ENCODE results near the gene JMJD8.
A peak's percentile ranks its signal among the peaks of the same experiment; 100 is the strongest.

JMJD8 gene

GRCh38 chr16:670485-671352 lies 13.4 kb downstream of the JMJD8 start:
- DNase-seq (ENCODE audit: low read depth in 1 of 2, low spot score in 1 of 2), result no peak
- TF ChIP-seq GABPA (IDR thresholded peaks at IDR 0.05; ENCODE audit: low read depth) (no peak), SPI1 (IDR thresholded peaks at IDR 0.05; ENCODE audit: borderline replicate concordance, low read depth) (no peak), POLR2AphosphoS5 (IDR thresholded peaks at IDR 0.05; ENCODE audit: low read depth) (no peak), REST (IDR thresholded peaks at IDR 0.05; ENCODE audit: insufficient replicate concordance, low read depth) (no peak), CTCF (IDR thresholded peaks at IDR 0.05; ENCODE audit: insufficient read depth, low read length) (no peak)
- Histone ChIP-seq H3K27ac (replicated peaks) (no peak overlapping the region), H3K27me3 (ENCODE audit: insufficient read depth, poor library complexity, severe bottlenecking) (no peaks in the 10 kb centered on the region), H3K4me3 (replicated peaks; ENCODE audit: insufficient read depth, low read length) (no peak overlapping the region)

- no peak overlapping the region; the same call in 1 of the 2 replicates for H3K4me3 ChIP-seq (replicated peaks; ENCODE audit: insufficient read depth, low read length)
- no peaks in the 10 kb centered on the region for H3K27me3 ChIP-seq (ENCODE audit: insufficient read depth, poor library complexity, severe bottlenecking)
- TF ChIP-seq POLR2AphosphoS5 (IDR thresholded peaks at IDR 0.05; ENCODE audit: low read depth) (no peak), CTCF (IDR thresholded peaks at IDR 0.05; ENCODE audit: insufficient read depth, low read length) (no peak), SPI1 (IDR thresholded peaks at IDR 0.05; ENCODE audit: borderline replicate concordance, low read depth) (no peak), REST (IDR thresholded peaks at IDR 0.05; ENCODE audit: insufficient replicate concordance, low read depth) (no peak), GABPA (IDR thresholded peaks at IDR 0.05; ENCODE audit: low read depth) (no peak)
- no peak for DNase-seq (ENCODE audit: low read depth in 1 of 2, low spot score in 1 of 2)
- H3K27ac ChIP-seq (replicated peaks), result no peak overlapping the region
Measured at GRCh38 chr16:669666-670065, 14.5 kb downstream of the JMJD8 start.

- peak overlapping the region; percentile 76 for H3K27ac ChIP-seq (replicated peaks)
- no peak for DNase-seq (ENCODE audit: low read depth in 1 of 2, low spot score in 1 of 2)
- peak overlapping the region; percentile 97 for H3K4me3 ChIP-seq (replicated peaks; ENCODE audit: insufficient read depth, low read length)
- no peaks in the 10 kb centered on the region for H3K27me3 ChIP-seq (ENCODE audit: insufficient read depth, poor library complexity, severe bottlenecking)
- TF ChIP-seq GABPA (IDR thresholded peaks at IDR 0.05; ENCODE audit: low read depth) (no peak), POLR2AphosphoS5 (IDR thresholded peaks at IDR 0.05; ENCODE audit: low read depth) (no peak), CTCF (IDR thresholded peaks at IDR 0.05; ENCODE audit: insufficient read depth, low read length) (no peak), SPI1 (IDR thresholded peaks at IDR 0.05; ENCODE audit: borderline replicate concordance, low read depth) (no peak), REST (IDR thresholded peaks at IDR 0.05; ENCODE audit: insufficient replicate concordance, low read depth) (no peak)
Measured at GRCh38 chr16:668519-669171, 15.5 kb downstream of the JMJD8 start.
